Activated gamma-delta T cell treated with Interleukin-2 at 50 U/mL for 16 hours (primary cell): ENCODE results near the gene TMOD1.

Source experiments
- DNase-seq: peaks from one replicate; pipeline ENCODE4 v3.0.0-alpha.2; 2020

TMOD1 gene

GRCh38 chr9:97518909-97519307, 17.4 kb downstream of the TMOD1 start:
- no peak for DNase-seq

GRCh38 chr9:97519441-97519970, 18.0 kb downstream of the TMOD1 start:
- DNase-seq: no peak

DNA sequence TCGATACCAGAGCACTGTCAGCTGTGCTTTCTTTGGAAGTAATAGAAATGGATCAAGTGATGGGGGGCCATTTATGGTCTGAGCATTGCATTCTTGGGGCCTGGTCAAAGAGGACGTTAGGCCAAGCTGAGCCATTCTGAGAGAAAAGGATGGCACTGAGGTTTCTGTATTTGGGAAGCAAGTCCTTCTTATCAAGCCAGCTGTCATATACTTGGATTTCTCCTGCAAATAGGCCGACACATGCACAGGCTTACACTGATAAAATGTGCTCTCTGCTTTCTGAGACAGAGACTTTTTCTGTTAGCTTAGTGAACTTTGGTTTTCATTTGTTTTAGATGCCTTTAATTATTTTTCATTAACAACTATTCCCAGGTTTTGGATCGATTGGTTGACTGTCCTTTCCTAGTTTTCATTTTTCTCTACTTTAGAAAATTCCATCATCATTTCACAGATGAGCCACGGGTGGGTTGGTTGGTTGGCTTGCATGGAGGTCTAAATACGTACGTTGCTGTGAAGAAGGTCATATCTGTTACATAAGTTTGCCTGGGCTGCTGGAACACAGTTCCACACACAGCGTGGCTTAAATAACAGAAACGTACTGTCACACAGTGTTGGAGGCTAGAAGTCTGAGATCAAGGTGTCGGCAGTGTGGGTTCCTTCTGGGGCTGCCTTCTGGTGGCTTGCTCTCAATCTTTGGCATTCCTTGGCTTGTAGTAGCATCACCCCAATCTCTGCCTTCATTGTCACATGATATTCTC, 20.3 kb downstream of the TMOD1 start:
- no peak for DNase-seq

- no peak for DNase-seq
Measured at GRCh38 chr9:97524424-97524823, 23.0 kb downstream of the TMOD1 start.

- DNase-seq: no peak
Measured at GRCh38 chr9:97525451-97525850, 24.0 kb downstream of the TMOD1 start.

DNA sequence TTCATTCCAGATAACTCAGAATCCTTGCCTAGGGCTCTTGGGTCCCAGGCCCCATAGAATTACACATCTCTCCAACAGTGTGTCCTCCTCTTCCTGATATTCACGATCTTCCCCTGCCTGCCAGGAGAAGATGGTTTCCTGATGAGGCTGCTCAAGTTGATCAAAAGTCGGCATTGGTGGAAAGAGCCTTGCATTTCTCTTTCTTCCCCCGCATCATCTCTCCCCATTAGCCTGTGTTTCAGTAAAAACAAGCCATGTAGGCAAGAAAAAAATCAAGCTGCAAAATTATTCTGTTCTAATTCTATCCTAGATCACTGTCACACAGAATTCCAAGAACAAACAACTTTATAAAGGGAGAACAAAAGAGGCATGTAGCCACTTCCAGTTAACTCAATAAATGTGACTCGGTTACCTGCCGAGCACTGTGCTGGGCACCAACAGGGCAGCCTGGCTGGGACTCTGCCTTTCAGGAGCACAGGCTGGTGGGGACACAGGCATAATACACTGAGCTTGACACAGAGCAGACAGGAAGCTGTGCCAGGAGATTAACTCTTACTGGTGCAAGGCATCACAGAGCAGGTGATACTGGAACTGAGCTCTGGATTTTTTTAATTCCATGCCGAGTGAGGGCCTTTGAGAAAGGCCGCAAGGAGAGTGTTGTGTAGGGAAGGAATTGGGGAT, 25.6 kb downstream of the TMOD1 start:
- no peak for DNase-seq

- DNase-seq: no peak
Measured at GRCh38 chr9:97527626-97528528, 26.4 kb downstream of the TMOD1 start.

GRCh38 chr9:97528529-97529230, 27.2 kb downstream of the TMOD1 start:
- no peak for DNase-seq

GRCh38 chr9:97529363-97530076, 28.1 kb downstream of the TMOD1 start:
- no peak for DNase-seq

DNA sequence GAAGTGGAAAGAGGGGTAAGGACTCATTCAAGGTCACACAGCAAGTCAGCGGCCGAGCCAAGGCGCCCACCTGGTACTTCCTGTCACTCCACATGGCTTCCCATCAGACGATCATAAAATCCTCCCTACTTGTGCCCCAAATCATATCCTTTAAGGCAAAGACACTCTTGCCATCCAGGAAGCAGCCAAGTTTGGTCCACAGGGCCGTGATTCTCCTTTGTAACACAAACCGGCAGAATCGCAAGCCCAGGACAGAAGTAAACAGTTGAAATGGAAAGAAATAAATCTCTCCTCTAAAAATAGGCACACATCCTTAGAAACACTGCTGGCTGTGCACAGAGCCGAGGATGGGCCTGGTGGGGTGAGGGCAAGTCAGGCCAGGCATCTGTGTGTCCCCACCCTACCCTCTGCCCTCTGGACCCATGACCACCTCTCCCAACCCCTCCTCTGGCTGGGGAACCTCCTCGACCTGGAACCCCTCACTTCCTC, 30.5 kb downstream of the TMOD1 start:
- DNase-seq: no peak

DNA sequence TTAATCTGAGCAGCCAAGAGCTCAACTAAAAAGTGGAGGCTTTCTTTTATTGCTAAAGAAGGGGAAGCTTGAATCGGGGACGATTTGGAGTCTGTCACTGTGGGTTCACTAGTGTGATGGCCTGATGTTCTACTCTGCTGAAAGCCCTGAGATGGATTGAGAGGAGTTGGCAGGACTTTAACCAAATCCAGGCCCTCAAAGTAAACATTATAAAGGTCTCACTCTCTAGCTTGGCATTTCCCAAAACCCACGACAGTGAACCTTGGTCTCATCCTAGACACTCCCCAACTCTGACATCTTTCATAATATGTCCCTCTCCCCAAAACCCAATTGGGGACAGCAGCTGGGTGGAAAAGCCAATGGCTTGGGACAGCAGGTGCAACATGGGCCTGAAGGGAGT, 32.7 kb downstream of the TMOD1 start:
- no peak for DNase-seq

- no peak for DNase-seq
Measured at GRCh38 chr9:97534961-97535594, 33.6 kb downstream of the TMOD1 start.

GRCh38 chr9:97535771-97536170, 34.3 kb downstream of the TMOD1 start:
- DNase-seq: no peak

- DNase-seq: no peak
Measured at GRCh38 chr9:97536480-97536879, 35.0 kb downstream of the TMOD1 start.

DNA sequence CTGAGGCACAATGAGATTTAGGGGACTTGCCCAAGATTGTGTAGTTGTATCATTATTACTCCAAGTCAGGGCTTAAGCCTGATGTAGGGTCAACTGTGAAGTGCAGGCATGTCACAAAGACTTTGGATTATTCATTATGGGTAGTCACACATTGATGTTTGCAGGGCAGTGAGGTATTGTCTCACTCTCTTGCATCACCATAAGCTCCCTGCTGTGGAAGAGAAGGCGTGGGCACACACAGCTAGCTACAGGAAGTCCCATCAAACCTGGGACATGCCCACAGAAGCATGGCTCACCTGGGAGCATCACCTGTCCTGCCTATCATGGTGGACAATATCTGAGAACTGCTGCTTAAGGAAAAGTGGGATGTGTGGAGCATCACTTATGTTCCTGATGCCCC, 42.1 kb downstream of the TMOD1 start:
- DNase-seq: no peak

- DNase-seq: no peak
Measured at GRCh38 chr9:97545486-97545885, 44.0 kb downstream of the TMOD1 start.

- DNase-seq: no peak
Measured at GRCh38 chr9:97547098-97547829, 45.8 kb downstream of the TMOD1 start.

DNA sequence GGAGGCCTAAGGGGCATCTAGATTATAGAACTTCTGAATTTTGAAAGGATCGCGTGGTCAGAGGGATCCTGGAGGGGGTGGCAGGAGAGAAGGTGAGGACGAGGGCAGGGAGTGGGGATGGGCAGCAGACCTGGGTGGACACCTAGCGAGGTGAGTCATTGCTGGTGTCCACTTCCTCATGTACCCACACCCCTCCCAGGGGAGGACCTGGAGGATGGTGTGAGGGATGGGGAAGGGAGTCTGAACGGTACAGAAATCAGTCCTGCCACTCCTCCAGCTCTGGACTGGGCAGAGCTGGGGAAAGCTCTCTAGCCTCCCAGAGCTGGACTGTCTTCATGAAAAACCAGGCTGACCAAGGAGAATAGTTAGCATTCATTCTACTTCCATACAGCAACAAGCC, 46.9 kb downstream of the TMOD1 start:
- no peak for DNase-seq

- no peak for DNase-seq
Measured at GRCh38 chr9:97548819-97549540, 47.5 kb downstream of the TMOD1 start.

GRCh38 chr9:97550386-97550785, 48.9 kb downstream of the TMOD1 start:
- DNase-seq: no peak
